Omental fat pad (tissue), 4 donors: ENCODE measurements around the gene GORASP1. TPM values are rescaled to one million over a fixed set of nuclear protein-coding genes. Genes with fewer than 3 reads are reported as not detected.

Experiments used
- ATAC-seq: fragments of 150-250 bp; one replicate; pipeline ENCODE4 v1.9.1; 2016; ENCODE audit warnings: mild to moderate bottlenecking, moderate library complexity; ENCODE audit not compliant: low FRiP score
- DNase-seq: peaks from one replicate; pipeline ENCODE4 v3.0.0-alpha.2; 2019; ENCODE audit warnings: low spot score
- total RNA-seq, 4 donors: library from RNA; depleted of rRNA; stranded (reverse); fragments of >200 nt; gene quantifications; one replicate each; pipeline ENCODE4 v1.1.0, GENCODE V29; 2016
- TF ChIP-seq, protein P1 (sequence below), 3 donors: fragments of 450-650 bp; IDR thresholded peaks; one replicate each; pipeline ENCODE4 v1.5.1; 2016 to 2017; ENCODE audit warnings: antibody characterized with exemption in 3 of 3, mild to moderate bottlenecking in 3 of 3, moderate library complexity in 2 of 3

The GORASP1 gene
- total RNA-seq, 4 donors from 2014 or later: 38.7 to 56.4 (median 51.0) TPM

- DNase-seq: no peak
- TF ChIP-seq, protein P1, sequence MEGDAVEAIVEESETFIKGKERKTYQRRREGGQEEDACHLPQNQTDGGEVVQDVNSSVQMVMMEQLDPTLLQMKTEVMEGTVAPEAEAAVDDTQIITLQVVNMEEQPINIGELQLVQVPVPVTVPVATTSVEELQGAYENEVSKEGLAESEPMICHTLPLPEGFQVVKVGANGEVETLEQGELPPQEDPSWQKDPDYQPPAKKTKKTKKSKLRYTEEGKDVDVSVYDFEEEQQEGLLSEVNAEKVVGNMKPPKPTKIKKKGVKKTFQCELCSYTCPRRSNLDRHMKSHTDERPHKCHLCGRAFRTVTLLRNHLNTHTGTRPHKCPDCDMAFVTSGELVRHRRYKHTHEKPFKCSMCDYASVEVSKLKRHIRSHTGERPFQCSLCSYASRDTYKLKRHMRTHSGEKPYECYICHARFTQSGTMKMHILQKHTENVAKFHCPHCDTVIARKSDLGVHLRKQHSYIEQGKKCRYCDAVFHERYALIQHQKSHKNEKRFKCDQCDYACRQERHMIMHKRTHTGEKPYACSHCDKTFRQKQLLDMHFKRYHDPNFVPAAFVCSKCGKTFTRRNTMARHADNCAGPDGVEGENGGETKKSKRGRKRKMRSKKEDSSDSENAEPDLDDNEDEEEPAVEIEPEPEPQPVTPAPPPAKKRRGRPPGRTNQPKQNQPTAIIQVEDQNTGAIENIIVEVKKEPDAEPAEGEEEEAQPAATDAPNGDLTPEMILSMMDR (IDR thresholded peaks at IDR 0.05): no peak
- ATAC-seq: no peak
Observed at GRCh38 chr3:39128951-39129350, 21.5 kb upstream of the GORASP1 start.

DNA sequence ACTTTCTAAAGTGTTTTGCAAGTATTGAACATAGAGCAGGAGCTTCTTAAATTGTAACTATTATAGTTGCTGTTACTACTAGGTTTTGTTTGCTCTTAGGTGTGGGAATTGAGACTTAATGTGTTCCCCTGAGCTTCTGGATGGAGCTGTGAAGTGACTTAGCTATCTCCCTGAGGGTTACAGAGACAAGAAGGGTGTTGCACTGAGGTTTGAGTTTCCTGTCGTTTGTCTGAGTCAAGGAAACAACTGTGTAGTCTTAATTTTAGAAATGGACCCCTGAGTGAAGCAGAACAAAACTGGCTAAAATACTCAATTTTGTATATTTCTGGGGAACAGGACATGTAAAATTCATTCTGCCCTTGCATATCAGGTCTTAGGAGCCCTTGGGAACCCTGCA, 20.5 kb upstream of the GORASP1 start:
- TF ChIP-seq, protein P1 (IDR thresholded peaks at IDR 0.05): no peak
- DNase-seq (no peak), ATAC-seq (no peak)

- DNase-seq (no peak), ATAC-seq (no peak)
- TF ChIP-seq, protein P1 (IDR thresholded peaks at IDR 0.05): no peak
Observed at GRCh38 chr3:39127269-39127907, 20.0 kb upstream of the GORASP1 start.

DNA sequence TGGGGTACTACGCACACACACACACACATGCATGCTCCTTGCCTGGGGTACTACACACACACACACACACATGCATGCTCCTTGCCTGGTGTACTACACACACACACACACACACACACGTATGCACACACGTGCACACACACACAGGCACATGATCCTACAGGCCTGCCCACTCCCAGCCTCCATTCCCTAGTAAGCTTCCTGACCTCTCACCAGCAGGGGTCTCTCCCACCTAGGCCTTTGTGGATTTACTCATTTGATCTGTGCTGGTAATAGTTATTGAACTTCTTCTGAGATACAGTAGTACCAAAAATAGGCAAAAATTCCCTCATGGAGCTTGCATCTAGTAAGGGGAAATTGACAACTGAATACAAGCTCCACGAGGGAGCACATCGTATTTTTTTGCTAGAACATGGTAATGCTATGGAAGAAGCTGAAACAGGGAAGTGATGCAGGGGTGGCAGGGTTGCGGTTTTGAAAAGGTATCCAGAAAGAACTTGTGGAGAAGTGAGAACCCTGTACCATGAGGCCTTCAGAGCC, 19.2 kb upstream of the GORASP1 start:
- no peak for DNase-seq
- ATAC-seq: peak; percentile 60
- TF ChIP-seq, protein P1 (IDR thresholded peaks at IDR 0.05): peak in 1 of 3 donors; percentile 24

DNA sequence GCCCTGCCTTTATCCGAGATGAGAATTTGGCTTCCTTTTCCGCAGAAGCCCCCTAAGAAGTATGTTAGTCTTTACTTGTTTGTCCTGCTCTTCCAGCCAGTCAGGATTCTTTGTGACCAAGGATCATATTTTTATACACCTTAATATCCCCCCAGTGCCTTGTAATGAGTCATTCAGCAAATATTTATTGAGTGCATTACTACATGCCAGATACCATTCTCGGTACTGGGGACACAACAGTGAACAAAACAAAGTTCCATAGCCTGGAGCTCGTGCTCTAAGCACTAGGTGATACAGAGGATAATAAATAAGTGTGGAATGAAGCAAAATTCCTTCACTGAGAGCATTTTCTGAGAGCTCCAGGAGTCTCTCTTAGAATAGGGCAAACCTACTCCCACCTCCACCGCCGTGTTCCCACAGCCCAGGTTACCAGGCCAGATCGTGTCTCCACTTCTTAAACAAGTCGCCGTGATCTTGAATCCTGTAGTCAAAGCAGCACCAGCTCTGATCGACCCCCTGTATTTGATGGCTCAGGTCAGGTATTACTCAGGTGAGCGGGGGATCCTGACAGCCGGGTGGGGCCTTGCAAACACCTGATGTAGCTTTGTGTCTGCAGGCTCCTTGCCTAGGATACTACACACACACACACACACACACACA, 18.5 kb upstream of the GORASP1 start:
- DNase-seq: no peak
- TF ChIP-seq, protein P1 (IDR thresholded peaks at IDR 0.05): no peak
- ATAC-seq: no peak

DNA sequence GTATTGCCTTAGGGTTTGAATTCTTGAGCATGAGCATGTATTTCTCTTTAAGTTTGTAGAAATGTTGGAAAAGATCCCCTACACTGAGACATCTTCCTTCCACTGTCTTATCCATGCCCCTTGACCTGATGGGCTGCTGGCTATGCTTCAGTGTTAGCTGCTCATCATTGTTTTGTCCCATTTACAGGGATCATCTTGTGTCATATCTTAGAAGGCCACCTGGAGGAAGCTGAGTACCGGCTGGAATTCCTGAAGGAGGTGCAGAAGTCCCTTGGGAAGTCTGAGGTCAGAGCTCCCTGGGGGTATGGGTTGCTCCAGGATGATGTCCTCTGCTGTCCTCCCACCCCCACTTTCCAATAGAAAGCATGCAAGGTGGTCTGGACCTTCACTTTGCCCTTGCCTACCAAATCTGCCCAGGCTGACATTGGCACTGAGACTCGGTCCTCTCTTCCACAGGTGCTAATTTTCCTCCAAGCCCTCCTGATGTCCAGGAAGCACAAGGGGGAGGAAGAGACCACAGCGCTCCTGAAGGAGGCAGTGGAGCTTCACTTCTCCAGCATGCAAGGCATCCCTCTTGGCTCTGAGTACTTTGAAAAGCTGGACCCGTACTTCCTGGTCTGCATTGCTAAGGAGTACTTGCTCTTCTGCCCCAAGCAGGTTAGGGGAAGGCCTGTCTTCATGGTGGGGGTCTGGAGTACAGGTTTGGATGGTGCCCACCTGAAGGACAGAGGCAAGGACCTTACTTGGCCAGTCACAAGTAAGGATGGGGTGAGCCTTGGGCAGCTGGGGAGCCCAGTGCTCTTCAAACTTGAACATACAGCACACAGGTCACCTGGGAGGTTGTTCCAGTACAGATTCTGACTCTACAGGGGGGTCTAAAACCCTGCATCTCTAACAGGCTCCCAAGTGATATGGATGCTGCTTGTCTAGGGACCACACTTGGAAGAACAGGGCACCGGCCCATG, 17.7 kb upstream of the GORASP1 start:
- TF ChIP-seq, protein P1 (IDR thresholded peaks at IDR 0.05): no peak
- DNase-seq (no peak), ATAC-seq (peak; percentile 20)
